Calu3 (cell line): ENCODE data around the gene MAD2L1BP. TPM values are rescaled to one million over a fixed set of nuclear protein-coding genes. Genes with fewer than 3 reads are reported as not detected.
A peak's percentile ranks its signal among the peaks of the same experiment; 100 is the strongest.

ENCODE experiments used
- BruUV-seq: library from RNA; stranded (reverse); fragments of 400-500 nt; replicated peaks from 2 replicates; lab custom pipeline; 2021; lab: Mats Ljungman, UMichigan
- CTCF ChIA-PET: fragments of 300-600 bp; sonication (Branson Sonifier 250); formaldehyde crosslinking; loops from one replicate; lab custom pipeline; 2022; ENCODE audit warnings: antibody characterized with exemption; lab: Charles Lee
- DNase-seq: peaks from one replicate; pipeline ENCODE4 v3.0.0; 2022
- H3K27ac Mint-ChIP-seq: one replicate; pipeline ENCODE4 v1.8.0; 2022; ENCODE audit warnings: mixed read lengths; ENCODE audit not compliant: unreplicated experiment
- H3K27me3 Mint-ChIP-seq: one replicate; pipeline ENCODE4 v1.8.0; 2022; ENCODE audit warnings: mixed read lengths; ENCODE audit not compliant: unreplicated experiment
- H3K36me3 Mint-ChIP-seq: one replicate; pipeline ENCODE4 v1.8.0; 2022; ENCODE audit warnings: mild to moderate bottlenecking, moderate library complexity, mixed read lengths; ENCODE audit not compliant: insufficient read depth, unreplicated experiment
- H3K4me1 Mint-ChIP-seq: one replicate; pipeline ENCODE4 v1.8.0; 2022; ENCODE audit warnings: mild to moderate bottlenecking, low read depth, mixed read lengths; ENCODE audit not compliant: unreplicated experiment
- H3K4me3 Mint-ChIP-seq: one replicate; pipeline ENCODE4 v1.8.0; 2022; ENCODE audit warnings: mild to moderate bottlenecking, low read depth, moderate library complexity, mixed read lengths; ENCODE audit not compliant: unreplicated experiment
- H3K9me3 Mint-ChIP-seq: one replicate; pipeline ENCODE4 v1.8.0; 2022; ENCODE audit warnings: low read depth, mixed read lengths; ENCODE audit not compliant: unreplicated experiment
- intact Hi-C: fragments of 100-400 bp; cut with micrococcal nuclease; formaldehyde crosslinking; loops from one replicate; pipeline ENCODE4 v1.10.0; 2022; ENCODE audit not compliant: unreplicated experiment
- total RNA-seq: library from RNA; stranded (reverse); gene quantifications from 2 replicates; pipeline ENCODE4 v1.2.3, GENCODE V29; 2022
- TF ChIP-seq, protein P1 (sequence below): fragments of 200-600 bp; IDR thresholded peaks from one replicate; pipeline ENCODE4 v1.8.0; 2022; ENCODE audit warnings: antibody characterized with exemption; ENCODE audit not compliant: unreplicated experiment

Gene MAD2L1BP
- total RNA-seq, 1 experiment from 2014 or later, result 48.2 TPM

GRCh38 chr6:43600595-43600994 lies 35.0 kb upstream of the MAD2L1BP start:
- no TSS peak for BruUV-seq
- Mint-ChIP-seq H3K27me3 (no peaks in the 10 kb centered on the region), H3K36me3 (peaks cover 50% of the 10 kb centered on the region), H3K4me3 (no peak overlapping the region), H3K4me1 (no peaks in the 10 kb centered on the region), H3K27ac (no peak overlapping the region), H3K9me3 (no peaks in the 10 kb centered on the region)
- CTCF ChIA-PET, result interaction anchor here (1.0 kb wide), 1 partner anchor 17 kb away, joined by 3 read pairs; no protein-coding TSS in a partner anchor
- intact Hi-C loops, result no loop called here
- DNase-seq, result no peak
- TF ChIP-seq, protein P1, sequence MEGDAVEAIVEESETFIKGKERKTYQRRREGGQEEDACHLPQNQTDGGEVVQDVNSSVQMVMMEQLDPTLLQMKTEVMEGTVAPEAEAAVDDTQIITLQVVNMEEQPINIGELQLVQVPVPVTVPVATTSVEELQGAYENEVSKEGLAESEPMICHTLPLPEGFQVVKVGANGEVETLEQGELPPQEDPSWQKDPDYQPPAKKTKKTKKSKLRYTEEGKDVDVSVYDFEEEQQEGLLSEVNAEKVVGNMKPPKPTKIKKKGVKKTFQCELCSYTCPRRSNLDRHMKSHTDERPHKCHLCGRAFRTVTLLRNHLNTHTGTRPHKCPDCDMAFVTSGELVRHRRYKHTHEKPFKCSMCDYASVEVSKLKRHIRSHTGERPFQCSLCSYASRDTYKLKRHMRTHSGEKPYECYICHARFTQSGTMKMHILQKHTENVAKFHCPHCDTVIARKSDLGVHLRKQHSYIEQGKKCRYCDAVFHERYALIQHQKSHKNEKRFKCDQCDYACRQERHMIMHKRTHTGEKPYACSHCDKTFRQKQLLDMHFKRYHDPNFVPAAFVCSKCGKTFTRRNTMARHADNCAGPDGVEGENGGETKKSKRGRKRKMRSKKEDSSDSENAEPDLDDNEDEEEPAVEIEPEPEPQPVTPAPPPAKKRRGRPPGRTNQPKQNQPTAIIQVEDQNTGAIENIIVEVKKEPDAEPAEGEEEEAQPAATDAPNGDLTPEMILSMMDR, result no peak

- Mint-ChIP-seq H3K36me3 (peaks cover 61% of the 10 kb centered on the region), H3K4me1 (peaks cover 14% of the 10 kb centered on the region), H3K9me3 (no peaks in the 10 kb centered on the region), H3K27ac (no peak overlapping the region), H3K4me3 (no peak overlapping the region), H3K27me3 (no peaks in the 10 kb centered on the region)
- TF ChIP-seq, protein P1, result no peak
- no TSS peak for BruUV-seq
- intact Hi-C loops, result no loop called here
- DNase-seq, result no peak
- CTCF ChIA-PET, result no interaction called here
Measured at GRCh38 chr6:43604174-43604573, 31.5 kb upstream of the MAD2L1BP start.

DNA sequence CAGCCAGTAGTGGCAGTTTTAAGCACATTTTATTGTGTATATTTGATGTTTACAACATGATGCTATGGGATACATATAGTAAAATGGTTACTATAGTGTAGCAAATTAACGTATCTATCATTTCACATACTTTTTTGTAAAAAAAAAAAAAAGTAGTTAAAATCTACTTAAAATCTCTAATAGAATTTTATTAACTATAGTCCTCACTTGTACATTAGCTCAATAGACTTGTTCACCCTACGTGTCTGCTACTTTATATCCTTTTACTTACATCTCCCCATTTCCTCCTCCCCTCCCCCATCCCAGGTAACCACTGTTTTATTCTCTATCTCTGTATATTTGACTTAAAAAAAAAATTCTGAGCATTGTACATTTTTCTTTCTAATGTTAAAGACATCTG lies 29.6 kb upstream of the MAD2L1BP start:
- Mint-ChIP-seq H3K4me1 (peaks cover 15% of the 10 kb centered on the region), H3K36me3 (peaks cover 61% of the 10 kb centered on the region), H3K27me3 (no peaks in the 10 kb centered on the region), H3K27ac (peak overlapping the region; percentile 63), H3K9me3 (no peaks in the 10 kb centered on the region), H3K4me3 (no peak overlapping the region)
- DNase-seq, result no peak
- no TSS peak for BruUV-seq
- intact Hi-C loops, result no loop called here
- TF ChIP-seq, protein P1, result no peak
- CTCF ChIA-PET, result interaction anchor here (0.6 kb wide), 2 partner anchors 367 to 691 kb away, joined by 4 read pairs; no protein-coding TSS in a partner anchor

GRCh38 chr6:43608310-43608763 lies 27.3 kb upstream of the MAD2L1BP start:
- Mint-ChIP-seq H3K27ac (peak overlapping the region; percentile 48), H3K27me3 (no peaks in the 10 kb centered on the region), H3K9me3 (no peaks in the 10 kb centered on the region), H3K4me3 (no peak overlapping the region), H3K4me1 (peaks cover 15% of the 10 kb centered on the region), H3K36me3 (peaks cover 69% of the 10 kb centered on the region)
- no TSS peak for BruUV-seq
- peak; percentile 83 for DNase-seq
- intact Hi-C loops, result loop anchor here (1.0 kb wide), 2 partner anchors 466 to 471 kb away; no protein-coding TSS in a partner anchor
- CTCF ChIA-PET, result interaction anchor here (0.8 to 1.6 kb wide), 4 partner anchors 21 to 471 kb away, joined by 3 to 5 read pairs (median 4); partner anchors contain the start of gene GTPBP2
- TF ChIP-seq, protein P1, result peak; percentile 91
